HEK293 (cell line): ENCODE measurements around the gene FERMT1.

Experiments
- CTCF ChIA-PET: fragments of 350-600 bp; formaldehyde crosslinking; extraction: SDS; loops from one replicate; lab custom pipeline; 2021; ENCODE audit warnings: antibody characterized with exemption; lab: Yijun Ruan, JAX
- POLR2A ChIA-PET: fragments of 300-600 bp; formaldehyde crosslinking; extraction: SDS; loops from one replicate; lab custom pipeline; 2020; ENCODE audit warnings: antibody characterized with exemption, inconsistent platforms; lab: Yijun Ruan, JAX
- H3K27ac ChIP-seq: fragments of 200-500 bp; sonication (Bioruptor generic); 2 replicates; pipeline ENCODE4 v1.5.1; 2014; ENCODE audit warnings: low read depth, low read length, control low read depth, inconsistent platforms; ENCODE audit errors: extremely low read depth
- H3K36me3 ChIP-seq, 2 experiments: fragments of 200-500 bp in 1 of 2; sonication (Bioruptor generic) in 1 of 2; 1 replicate in 1 of 2; 2 replicates in 1 of 2; pipeline ENCODE4 v1.5.1; 2014 to 2017; ENCODE audit warnings: inconsistent platforms in 2 of 2, low read length in 2 of 2; ENCODE audit not compliant: control insufficient read depth in 2 of 2, insufficient read depth in 1 of 2
- H3K4me1 ChIP-seq: fragments of 200-500 bp; sonication (Bioruptor generic); 2 replicates; pipeline ENCODE4 v1.5.1; 2014; ENCODE audit warnings: mild to moderate bottlenecking, low read length, inconsistent platforms; ENCODE audit not compliant: control insufficient read depth, insufficient read depth
- H3K4me3 ChIP-seq: 2 replicates; pipeline ENCODE4 v1.5.1; 2011; ENCODE audit warnings: low read depth, mild to moderate bottlenecking, control low read depth, low read length, moderate library complexity
- H3K9me3 ChIP-seq: fragments of 200-500 bp; sonication (Bioruptor generic); 2 replicates; pipeline ENCODE4 v1.5.1; 2014; ENCODE audit warnings: low read depth, low read length, inconsistent platforms; ENCODE audit not compliant: control insufficient read depth, insufficient read depth
- GFI1B ChIP-seq: fragments of 450-650 bp; formaldehyde crosslinking; IDR thresholded peaks from 2 replicates; pipeline ENCODE4 v1.5.1; 2016; ENCODE audit warnings: missing biosample characterization, missing genetic modification characterization
- GLIS1 ChIP-seq: fragments of 450-650 bp; formaldehyde crosslinking; IDR thresholded peaks from 2 replicates; pipeline ENCODE4 v1.5.1; 2016; ENCODE audit warnings: missing biosample characterization, missing genetic modification characterization
- KLF7 ChIP-seq: fragments of 450-650 bp; formaldehyde crosslinking; IDR thresholded peaks from 2 replicates; pipeline ENCODE4 v1.5.1; 2016; ENCODE audit warnings: missing biosample characterization, missing genetic modification characterization, borderline replicate concordance
- PRDM1 ChIP-seq: fragments of 450-650 bp; formaldehyde crosslinking; IDR thresholded peaks from 2 replicates; pipeline ENCODE4; 2016; ENCODE audit warnings: missing biosample characterization, missing genetic modification characterization
- SP2 ChIP-seq: fragments of 450-650 bp; formaldehyde crosslinking; IDR thresholded peaks from 2 replicates; pipeline ENCODE4 v1.5.1; 2016; ENCODE audit warnings: missing biosample characterization, missing genetic modification characterization
- ZBTB1 ChIP-seq: fragments of 450-650 bp; formaldehyde crosslinking; IDR thresholded peaks from 2 replicates; pipeline ENCODE4 v1.5.1; 2016; ENCODE audit warnings: missing biosample characterization, missing genetic modification characterization
- ZBTB17 ChIP-seq: fragments of 450-650 bp; formaldehyde crosslinking; IDR thresholded peaks from 2 replicates; pipeline ENCODE4 v1.5.1; 2016; ENCODE audit warnings: missing biosample characterization, missing genetic modification characterization
- ZBTB20 ChIP-seq: fragments of 450-650 bp; formaldehyde crosslinking; IDR thresholded peaks from 2 replicates; pipeline ENCODE4 v1.5.1; 2016; ENCODE audit warnings: missing biosample characterization, missing genetic modification characterization
- ZBTB7A ChIP-seq: fragments of 450-650 bp; formaldehyde crosslinking; IDR thresholded peaks from 2 replicates; pipeline ENCODE4 v1.5.1; 2016; ENCODE audit warnings: low read depth, missing biosample characterization, missing genetic modification characterization
- ZFP69B ChIP-seq: fragments of 450-650 bp; formaldehyde crosslinking; IDR thresholded peaks from 2 replicates; pipeline ENCODE4 v1.5.1; 2016; ENCODE audit warnings: missing biosample characterization, missing genetic modification characterization
- ZNF121 ChIP-seq: fragments of 450-650 bp; formaldehyde crosslinking; IDR thresholded peaks from 2 replicates; pipeline ENCODE4 v1.5.1; 2016; ENCODE audit warnings: missing biosample characterization, missing genetic modification characterization
- ZNF2 ChIP-seq: fragments of 450-650 bp; formaldehyde crosslinking; IDR thresholded peaks from 2 replicates; pipeline ENCODE4 v1.5.1; 2016; ENCODE audit warnings: missing biosample characterization, missing genetic modification characterization
- ZNF202 ChIP-seq: fragments of 450-650 bp; formaldehyde crosslinking; IDR thresholded peaks from 2 replicates; pipeline ENCODE4 v1.5.1; 2016; ENCODE audit warnings: missing biosample characterization, missing genetic modification characterization, borderline replicate concordance
- ZNF239 ChIP-seq: fragments of 450-650 bp; formaldehyde crosslinking; IDR thresholded peaks from 2 replicates; pipeline ENCODE4 v1.5.1; 2016; ENCODE audit warnings: missing biosample characterization, missing genetic modification characterization
- ZNF248 ChIP-seq: fragments of 450-650 bp; formaldehyde crosslinking; IDR thresholded peaks from 2 replicates; pipeline ENCODE4 v1.5.1; 2017; ENCODE audit warnings: missing biosample characterization, missing genetic modification characterization
- ZNF341 ChIP-seq: fragments of 450-650 bp; formaldehyde crosslinking; IDR thresholded peaks from 2 replicates; pipeline ENCODE4; 2016; ENCODE audit warnings: low read depth, missing biosample characterization, missing genetic modification characterization
- ZNF350 ChIP-seq: fragments of 450-650 bp; formaldehyde crosslinking; IDR thresholded peaks from 2 replicates; pipeline ENCODE4 v1.5.0; 2017; ENCODE audit warnings: missing biosample characterization, mild to moderate bottlenecking, missing genetic modification characterization
- ZNF501 ChIP-seq: fragments of 450-650 bp; formaldehyde crosslinking; IDR thresholded peaks from 2 replicates; pipeline ENCODE4 v1.5.1; 2016; ENCODE audit warnings: missing biosample characterization, missing genetic modification characterization
- ZNF514 ChIP-seq: fragments of 450-650 bp; formaldehyde crosslinking; IDR thresholded peaks from 2 replicates; pipeline ENCODE4 v1.5.1; 2016; ENCODE audit warnings: missing biosample characterization, missing genetic modification characterization
- ZNF561 ChIP-seq: fragments of 450-650 bp; IDR thresholded peaks from 2 replicates; pipeline ENCODE4 v1.5.1; 2018; ENCODE audit warnings: missing biosample characterization, missing genetic modification characterization, borderline replicate concordance
- ZNF768 ChIP-seq: fragments of 450-650 bp; formaldehyde crosslinking; IDR thresholded peaks from 2 replicates; pipeline ENCODE4 v1.5.1; 2018; ENCODE audit warnings: missing biosample characterization, mild to moderate bottlenecking, missing genetic modification characterization
- ZSCAN30 ChIP-seq: fragments of 450-650 bp; IDR thresholded peaks from 2 replicates; pipeline ENCODE4 v1.5.1; 2018; ENCODE audit warnings: missing biosample characterization, mild to moderate bottlenecking, missing genetic modification characterization, moderate library complexity
- TF ChIP-seq, protein P1 (sequence below): fragments of 450-650 bp; formaldehyde crosslinking; IDR thresholded peaks from 2 replicates; pipeline ENCODE4 v1.5.1; 2016; ENCODE audit warnings: missing biosample characterization, missing genetic modification characterization
- TF ChIP-seq, protein P2 (sequence below): fragments of 450-650 bp; formaldehyde crosslinking; IDR thresholded peaks from 2 replicates; pipeline ENCODE4 v1.5.1; 2016; ENCODE audit warnings: missing biosample characterization, missing genetic modification characterization
- TF ChIP-seq, protein P3 (sequence below): fragments of 450-650 bp; IDR thresholded peaks from 2 replicates; pipeline ENCODE4 v1.5.1; 2018; ENCODE audit warnings: missing biosample characterization, mild to moderate bottlenecking, missing genetic modification characterization

FERMT1 gene

DNA sequence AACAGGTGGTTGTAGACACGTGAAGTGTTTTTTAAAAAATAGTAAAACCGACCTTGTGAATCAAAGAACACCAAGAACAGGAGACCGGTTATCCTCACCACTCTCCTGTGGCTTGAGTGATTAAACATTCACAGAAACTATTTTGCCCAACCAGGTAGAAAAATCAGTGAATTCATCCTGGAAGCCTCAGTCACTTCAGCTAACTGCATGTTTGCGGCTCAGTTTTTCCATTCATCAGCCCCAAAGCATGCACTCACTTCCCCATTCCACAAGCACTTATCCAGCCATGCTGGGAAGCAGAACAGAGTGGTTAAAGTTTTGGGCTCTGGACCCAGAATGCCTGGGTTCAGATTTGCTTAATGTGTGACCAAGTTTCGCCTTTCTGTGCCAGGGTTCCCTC, 71.3 kb downstream of the FERMT1 start (continued):
- TF ChIP-seq ZNF341 (tag by site-specific recombination) (no peak), SP2 (tag by site-specific recombination) (no peak)
- TF ChIP-seq, all 188 proteins: peak for 0

DNA sequence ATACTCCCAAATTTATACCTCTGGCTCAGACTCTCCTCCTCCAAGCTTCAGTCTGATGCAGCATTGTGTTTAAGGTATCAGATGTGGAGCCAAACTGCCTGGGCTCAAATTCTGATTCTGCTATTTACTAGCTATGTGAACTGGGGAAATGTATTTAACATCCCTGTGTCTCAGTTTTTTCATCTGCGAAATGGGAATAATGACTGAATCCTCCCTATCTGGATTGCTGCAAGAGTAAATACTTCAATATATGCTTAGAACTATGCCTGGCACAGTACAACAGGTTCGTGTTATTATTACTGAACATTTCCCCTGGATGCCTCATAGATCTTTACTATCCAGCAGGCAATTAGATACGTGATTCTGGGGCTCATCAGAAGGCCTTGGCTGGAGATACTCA, 74.4 kb downstream of the FERMT1 start:
- Histone ChIP-seq H3K36me3 (no peaks in the 10 kb centered on the region), H3K9me3 (no peaks in the 10 kb centered on the region), H3K4me1 (no peaks in the 10 kb centered on the region), H3K4me3 (no peak overlapping the region), H3K27ac (no peak overlapping the region)
- no peak for TF ChIP-seq ZNF768 (tag by site-specific recombination)
- TF ChIP-seq PRDM1 (tag by site-specific recombination): no peak
- ChIA-PET CTCF (no interaction called here), POLR2A (no interaction called here)

DNA sequence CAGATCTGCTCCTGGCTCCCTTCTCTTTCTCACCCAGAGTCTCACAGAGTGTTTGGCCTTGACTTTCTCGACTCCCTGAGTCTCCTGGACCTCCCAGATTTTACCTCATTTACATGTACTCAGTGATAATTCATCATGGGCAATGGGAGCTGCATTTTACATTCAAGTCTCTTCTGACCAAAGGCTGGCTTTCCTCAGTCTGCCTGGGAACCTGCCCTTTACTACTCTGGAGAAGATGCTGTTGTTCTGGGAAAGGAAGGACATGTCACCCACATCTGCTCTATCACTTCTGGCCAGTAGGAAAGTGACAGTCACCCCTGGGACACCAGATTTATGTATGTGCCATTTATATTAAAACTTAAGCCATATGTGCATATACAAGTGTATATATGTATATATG, 76.4 kb downstream of the FERMT1 start:
- CTCF ChIA-PET: no interaction called here
- POLR2A ChIA-PET: interaction anchor here (0.6 kb wide), 1 partner anchor 186 kb away, joined by 3 read pairs; no protein-coding TSS in a partner anchor

DNA sequence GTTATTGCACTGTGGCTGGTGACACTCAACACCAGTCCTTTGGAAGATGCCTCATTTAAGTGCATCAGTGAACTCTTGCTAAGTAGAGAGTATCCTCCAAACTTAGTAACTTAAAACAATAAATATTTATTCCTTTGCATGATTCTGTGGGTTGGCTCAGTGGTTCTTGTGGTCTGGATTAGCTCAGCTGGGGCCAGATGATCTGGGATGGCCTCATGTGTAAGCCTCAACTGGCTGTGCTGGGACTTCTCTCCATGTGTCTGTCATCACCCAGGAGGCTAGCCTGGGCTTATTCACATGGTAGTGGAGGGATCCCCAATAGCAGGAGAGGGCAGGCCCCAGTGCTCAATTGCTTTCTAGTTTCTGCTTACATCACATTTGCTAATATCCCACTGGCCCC, 77.3 kb downstream of the FERMT1 start:
- TF ChIP-seq, protein P1, sequence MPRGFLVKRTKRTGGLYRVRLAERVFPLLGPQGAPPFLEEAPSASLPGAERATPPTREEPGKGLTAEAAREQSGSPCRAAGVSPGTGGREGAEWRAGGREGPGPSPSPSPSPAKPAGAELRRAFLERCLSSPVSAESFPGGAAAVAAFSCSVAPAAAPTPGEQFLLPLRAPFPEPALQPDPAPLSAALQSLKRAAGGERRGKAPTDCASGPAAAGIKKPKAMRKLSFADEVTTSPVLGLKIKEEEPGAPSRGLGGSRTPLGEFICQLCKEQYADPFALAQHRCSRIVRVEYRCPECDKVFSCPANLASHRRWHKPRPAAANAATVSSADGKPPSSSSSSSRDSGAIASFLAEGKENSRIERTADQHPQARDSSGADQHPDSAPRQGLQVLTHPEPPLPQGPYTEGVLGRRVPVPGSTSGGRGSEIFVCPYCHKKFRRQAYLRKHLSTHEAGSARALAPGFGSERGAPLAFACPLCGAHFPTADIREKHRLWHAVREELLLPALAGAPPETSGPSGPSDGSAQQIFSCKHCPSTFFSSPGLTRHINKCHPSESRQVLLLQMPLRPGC (tag by site-specific recombination): no peak
- TF ChIP-seq ZNF561 (tag by site-specific recombination) (no peak), ZNF2 (tag by site-specific recombination) (no peak), ZNF202 (tag by site-specific recombination) (no peak), ZBTB7A (tag by site-specific recombination) (no peak)
- Histone ChIP-seq H3K4me3 (no peak overlapping the region), H3K36me3 (peaks cover 0 to 19% of the 10 kb centered on the region in 2 experiments; a peak in 1 of 3 replicates), H3K4me1 (no peaks in the 10 kb centered on the region), H3K27ac (no peak overlapping the region), H3K9me3 (no peaks in the 10 kb centered on the region)
- ChIA-PET POLR2A (no interaction called here), CTCF (no interaction called here)

More for the DNA sequence above, 76.4 kb downstream of the FERMT1 start:
- no peak for TF ChIP-seq ZNF239 (tag by site-specific recombination)
- no peak for TF ChIP-seq ZNF248
- no peak for TF ChIP-seq ZSCAN30 (tag by site-specific recombination)
- TF ChIP-seq ZNF501: no peak
- TF ChIP-seq ZBTB1 (tag by site-specific recombination): no peak
- TF ChIP-seq ZBTB20: no peak
- no peak for TF ChIP-seq GLIS1 (tag by site-specific recombination)
- no peak for TF ChIP-seq ZNF514
- TF ChIP-seq, protein P2, sequence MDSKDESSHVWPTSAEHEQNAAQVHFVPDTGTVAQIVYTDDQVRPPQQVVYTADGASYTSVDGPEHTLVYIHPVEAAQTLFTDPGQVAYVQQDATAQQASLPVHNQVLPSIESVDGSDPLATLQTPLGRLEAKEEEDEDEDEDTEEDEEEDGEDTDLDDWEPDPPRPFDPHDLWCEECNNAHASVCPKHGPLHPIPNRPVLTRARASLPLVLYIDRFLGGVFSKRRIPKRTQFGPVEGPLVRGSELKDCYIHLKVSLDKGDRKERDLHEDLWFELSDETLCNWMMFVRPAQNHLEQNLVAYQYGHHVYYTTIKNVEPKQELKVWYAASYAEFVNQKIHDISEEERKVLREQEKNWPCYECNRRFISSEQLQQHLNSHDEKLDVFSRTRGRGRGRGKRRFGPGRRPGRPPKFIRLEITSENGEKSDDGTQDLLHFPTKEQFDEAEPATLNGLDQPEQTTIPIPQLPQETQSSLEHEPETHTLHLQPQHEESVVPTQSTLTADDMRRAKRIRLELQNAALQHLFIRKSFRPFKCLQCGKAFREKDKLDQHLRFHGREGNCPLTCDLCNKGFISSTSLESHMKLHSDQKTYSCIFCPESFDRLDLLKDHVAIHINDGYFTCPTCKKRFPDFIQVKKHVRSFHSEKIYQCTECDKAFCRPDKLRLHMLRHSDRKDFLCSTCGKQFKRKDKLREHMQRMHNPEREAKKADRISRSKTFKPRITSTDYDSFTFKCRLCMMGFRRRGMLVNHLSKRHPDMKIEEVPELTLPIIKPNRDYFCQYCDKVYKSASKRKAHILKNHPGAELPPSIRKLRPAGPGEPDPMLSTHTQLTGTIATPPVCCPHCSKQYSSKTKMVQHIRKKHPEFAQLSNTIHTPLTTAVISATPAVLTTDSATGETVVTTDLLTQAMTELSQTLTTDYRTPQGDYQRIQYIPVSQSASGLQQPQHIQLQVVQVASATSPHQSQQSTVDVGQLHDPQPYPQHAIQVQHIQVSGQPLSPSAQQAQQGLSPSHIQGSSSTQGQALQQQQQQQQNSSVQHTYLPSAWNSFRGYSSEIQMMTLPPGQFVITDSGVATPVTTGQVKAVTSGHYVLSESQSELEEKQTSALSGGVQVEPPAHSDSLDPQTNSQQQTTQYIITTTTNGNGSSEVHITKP (tag by site-specific recombination): no peak
- no peak for TF ChIP-seq KLF7 (tag by site-specific recombination)
- TF ChIP-seq, protein P3, sequence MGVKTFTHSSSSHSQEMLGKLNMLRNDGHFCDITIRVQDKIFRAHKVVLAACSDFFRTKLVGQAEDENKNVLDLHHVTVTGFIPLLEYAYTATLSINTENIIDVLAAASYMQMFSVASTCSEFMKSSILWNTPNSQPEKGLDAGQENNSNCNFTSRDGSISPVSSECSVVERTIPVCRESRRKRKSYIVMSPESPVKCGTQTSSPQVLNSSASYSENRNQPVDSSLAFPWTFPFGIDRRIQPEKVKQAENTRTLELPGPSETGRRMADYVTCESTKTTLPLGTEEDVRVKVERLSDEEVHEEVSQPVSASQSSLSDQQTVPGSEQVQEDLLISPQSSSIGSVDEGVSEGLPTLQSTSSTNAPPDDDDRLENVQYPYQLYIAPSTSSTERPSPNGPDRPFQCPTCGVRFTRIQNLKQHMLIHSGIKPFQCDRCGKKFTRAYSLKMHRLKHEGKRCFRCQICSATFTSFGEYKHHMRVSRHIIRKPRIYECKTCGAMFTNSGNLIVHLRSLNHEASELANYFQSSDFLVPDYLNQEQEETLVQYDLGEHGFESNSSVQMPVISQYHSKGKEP: no peak
- no peak for TF ChIP-seq GFI1B (tag by site-specific recombination)
- TF ChIP-seq ZFP69B (tag by site-specific recombination): no peak
- no peak for TF ChIP-seq ZNF350 (tag by site-specific recombination)
- no peak for TF ChIP-seq ZNF121 (tag by site-specific recombination)
- TF ChIP-seq ZBTB7A (tag by site-specific recombination): no peak
- TF ChIP-seq ZBTB17: no peak
- TF ChIP-seq, all 188 proteins: peak for 0
- Histone ChIP-seq H3K27ac (no peak overlapping the region), H3K4me3 (no peak overlapping the region), H3K9me3 (no peaks in the 10 kb centered on the region), H3K36me3 (peaks cover 0 to 10% of the 10 kb centered on the region in 2 experiments; a peak in 1 of 3 replicates), H3K4me1 (no peaks in the 10 kb centered on the region)
